GM12865 (cell line): ENCODE data around the gene UVSSA.

Source experiments
- DNase-seq: peaks from one replicate; pipeline ENCODE4 v3.0.0; 2010; ENCODE audit warnings: low read depth
- H3K4me3 ChIP-seq: 2 replicates; pipeline ENCODE4 v1.5.1; 2011; ENCODE audit warnings: mild to moderate bottlenecking, low read depth, low read length, control low read depth
- CTCF ChIP-seq: IDR thresholded peaks from 2 replicates; pipeline ENCODE4 v1.5.1; 2011; ENCODE audit warnings: low read length, control low read depth, low read depth, inconsistent platforms; ENCODE audit not compliant: insufficient read depth; ENCODE audit errors: missing control alignments

UVSSA gene

GRCh38 chr4:1354136-1354982 is 7.4 kb downstream of the UVSSA start:
- H3K4me3 ChIP-seq, result no peak overlapping the region
- TF ChIP-seq CTCF, result no peak
- DNase-seq, result no peak

DNA sequence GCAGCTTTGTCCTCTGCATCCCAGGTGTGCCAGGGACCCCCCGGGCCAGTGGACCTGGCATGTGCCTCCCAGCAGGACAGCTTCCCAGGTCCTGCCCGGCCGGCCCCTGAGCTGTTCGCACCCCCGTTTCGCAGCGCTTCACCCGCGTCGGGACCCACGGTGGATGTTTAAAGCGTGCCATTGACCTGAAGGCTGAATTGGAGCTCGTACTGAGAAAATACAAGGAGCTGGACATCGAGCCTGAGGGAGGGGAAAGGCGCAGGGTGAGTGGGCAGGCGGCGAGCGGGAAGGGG is 7.9 kb downstream of the UVSSA start:
- no peak for DNase-seq
- no peak for TF ChIP-seq CTCF
- no peak overlapping the region for H3K4me3 ChIP-seq

- no peak for DNase-seq
- no peak overlapping the region for H3K4me3 ChIP-seq
- TF ChIP-seq CTCF, result no peak
Measured at GRCh38 chr4:1355378-1355777, 8.4 kb downstream of the UVSSA start.

DNA sequence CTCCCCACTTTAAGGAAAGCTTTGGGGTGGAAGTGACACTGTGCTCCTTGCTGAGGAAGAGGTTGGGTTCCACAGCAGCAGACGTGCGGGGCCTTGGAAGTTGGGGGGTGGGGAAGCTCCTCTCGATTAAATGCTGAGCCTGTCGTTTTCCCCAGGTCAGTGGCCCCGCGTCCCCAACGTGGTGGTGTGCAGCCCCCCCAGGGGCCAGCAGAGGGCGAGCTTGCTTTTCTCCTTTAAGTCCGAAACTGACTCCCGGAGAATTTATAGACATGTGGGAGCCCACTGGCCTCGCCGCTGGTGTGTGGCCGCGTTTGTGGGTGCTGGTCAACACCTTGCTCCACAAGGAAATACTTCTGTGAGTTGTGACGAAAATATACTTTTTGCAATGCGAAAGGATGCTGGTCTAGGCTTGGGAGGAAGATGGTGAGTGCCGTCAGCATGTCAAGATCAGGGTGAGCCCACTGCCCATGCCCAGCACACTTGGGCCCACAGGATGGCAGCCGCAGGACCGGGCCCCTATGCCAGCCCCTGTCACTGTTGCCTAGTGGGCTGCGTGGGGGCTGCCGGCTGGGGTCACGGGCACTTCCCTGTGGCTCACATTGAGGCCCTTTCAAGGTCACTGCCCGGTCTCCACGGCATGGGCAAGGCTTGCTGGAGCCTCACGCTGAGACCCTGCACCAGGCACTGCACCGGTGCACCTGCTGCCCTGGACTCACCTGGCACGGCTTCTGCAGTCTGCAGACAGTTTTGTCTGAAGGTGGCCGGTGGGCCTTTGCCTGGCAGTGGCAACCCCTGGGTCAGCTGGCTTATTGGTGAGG is 9.4 kb downstream of the UVSSA start:
- TF ChIP-seq CTCF, result peak; percentile 60
- peak; percentile 44 for DNase-seq
- no peak overlapping the region for H3K4me3 ChIP-seq

GRCh38 chr4:1357356-1358248 is 10.6 kb downstream of the UVSSA start:
- DNase-seq, result no peak
- no peak for TF ChIP-seq CTCF
- no peak overlapping the region for H3K4me3 ChIP-seq

DNA sequence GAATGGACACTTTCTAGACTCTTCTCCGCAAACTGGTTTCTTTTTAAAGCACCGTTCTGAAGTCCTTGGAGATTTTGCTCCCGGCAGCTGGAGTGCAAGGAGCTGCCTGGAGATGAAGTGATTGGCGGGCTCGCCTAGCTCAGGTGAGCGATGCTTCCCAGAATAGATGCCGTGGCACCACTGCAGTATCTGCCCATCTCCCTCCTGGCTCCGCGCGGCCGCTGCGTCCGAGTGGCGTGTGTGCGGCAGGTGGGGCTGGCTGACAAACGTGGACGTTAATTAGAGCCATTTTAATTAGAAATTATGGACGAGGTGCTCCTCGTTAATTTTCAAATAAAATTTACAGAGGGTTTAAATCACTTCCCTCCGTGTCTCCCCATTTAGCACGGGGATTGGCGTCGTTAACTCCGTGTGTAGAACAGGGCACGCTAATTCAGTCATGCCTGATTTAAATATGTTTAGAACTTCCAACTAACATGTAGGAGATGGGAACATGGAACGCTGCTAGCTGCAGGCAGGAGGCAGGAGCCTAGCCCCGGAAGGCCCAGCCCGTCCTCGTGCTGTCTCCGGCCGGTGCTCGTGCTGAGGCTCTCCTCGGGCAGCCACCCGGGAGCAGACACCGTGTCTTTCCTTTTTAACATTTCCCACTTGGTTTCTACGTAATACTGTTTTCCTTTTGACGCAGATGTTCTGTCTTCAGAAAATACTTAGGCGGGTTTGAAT is 11.6 kb downstream of the UVSSA start:
- no peak for DNase-seq
- TF ChIP-seq CTCF, result no peak
- H3K4me3 ChIP-seq, result no peak overlapping the region
